A673 (cell line): ENCODE results near the gene RAB3C.

Experiments used
- EZH2 ChIP-seq: fragments of 200-600 bp; sonication (generic); IDR thresholded peaks from 2 replicates; pipeline ENCODE4 v1.6.1; 2017; ENCODE audit warnings: borderline replicate concordance, low read depth, mild to moderate bottlenecking, mixed read lengths, antibody characterized with exemption, low read length; ENCODE audit not compliant: poor library complexity, severe bottlenecking
- TF ChIP-seq, protein P1 (sequence below): fragments of 300-800, 200-600 bp; sonication (generic); conservative IDR thresholded peaks from 2 replicates; pipeline ENCODE4 v1.5.1; 2017; ENCODE audit warnings: low read depth, mild to moderate bottlenecking, antibody characterized with exemption, low read length, moderate library complexity, mixed read lengths

GRCh38 chr5:58760222-58760621 lies 177.3 kb downstream of the RAB3C start:
- TF ChIP-seq, protein P1, sequence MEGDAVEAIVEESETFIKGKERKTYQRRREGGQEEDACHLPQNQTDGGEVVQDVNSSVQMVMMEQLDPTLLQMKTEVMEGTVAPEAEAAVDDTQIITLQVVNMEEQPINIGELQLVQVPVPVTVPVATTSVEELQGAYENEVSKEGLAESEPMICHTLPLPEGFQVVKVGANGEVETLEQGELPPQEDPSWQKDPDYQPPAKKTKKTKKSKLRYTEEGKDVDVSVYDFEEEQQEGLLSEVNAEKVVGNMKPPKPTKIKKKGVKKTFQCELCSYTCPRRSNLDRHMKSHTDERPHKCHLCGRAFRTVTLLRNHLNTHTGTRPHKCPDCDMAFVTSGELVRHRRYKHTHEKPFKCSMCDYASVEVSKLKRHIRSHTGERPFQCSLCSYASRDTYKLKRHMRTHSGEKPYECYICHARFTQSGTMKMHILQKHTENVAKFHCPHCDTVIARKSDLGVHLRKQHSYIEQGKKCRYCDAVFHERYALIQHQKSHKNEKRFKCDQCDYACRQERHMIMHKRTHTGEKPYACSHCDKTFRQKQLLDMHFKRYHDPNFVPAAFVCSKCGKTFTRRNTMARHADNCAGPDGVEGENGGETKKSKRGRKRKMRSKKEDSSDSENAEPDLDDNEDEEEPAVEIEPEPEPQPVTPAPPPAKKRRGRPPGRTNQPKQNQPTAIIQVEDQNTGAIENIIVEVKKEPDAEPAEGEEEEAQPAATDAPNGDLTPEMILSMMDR, result no peak
- no peak for TF ChIP-seq EZH2
